OCI-LY1 (cell line): ENCODE data around the gene RPL13.

Source experiments
- H2AFZ ChIP-seq: fragments of 200-600 bp; sonication (generic), shearing (Covaris generic); 2 replicates; pipeline ENCODE4 v1.6.0; 2014; ENCODE audit warnings: antibody characterized with exemption, mild to moderate bottlenecking, low read length
- H3F3A ChIP-seq: fragments of 200-600 bp; sonication (generic), shearing (Covaris generic); 2 replicates; pipeline ENCODE4 v1.6.0; 2014; ENCODE audit warnings: mild to moderate bottlenecking, antibody characterized with exemption, low read length, moderate library complexity; ENCODE audit not compliant: insufficient read depth
- H3K27ac ChIP-seq: fragments of 200-600 bp; sonication (generic); 2 replicates; pipeline ENCODE4 v1.5.1; 2014; ENCODE audit warnings: low read length, mixed run types, mild to moderate bottlenecking, low read depth; ENCODE audit not compliant: poor library complexity, severe bottlenecking
- H3K27me3 ChIP-seq: fragments of 200-600 bp; sonication (generic); 2 replicates; pipeline ENCODE4 v1.6.0; 2014; ENCODE audit warnings: antibody characterized with exemption, mild to moderate bottlenecking, low read length, moderate library complexity; ENCODE audit not compliant: insufficient read depth
- H3K36me3 ChIP-seq: fragments of 200-600 bp; sonication (generic); 2 replicates; pipeline ENCODE4 v1.6.1; 2014; ENCODE audit warnings: mild to moderate bottlenecking, antibody characterized with exemption, low read length, moderate library complexity, mixed read lengths; ENCODE audit not compliant: insufficient read depth
- H3K4me1 ChIP-seq: fragments of 200-600 bp; sonication (generic); 2 replicates; pipeline ENCODE4 v1.5.1; 2014; ENCODE audit warnings: mild to moderate bottlenecking, low read length, moderate library complexity; ENCODE audit not compliant: insufficient read depth, severe bottlenecking
- H3K4me2 ChIP-seq: fragments of 200-600 bp; sonication (generic), shearing (Covaris generic); 2 replicates; pipeline ENCODE4 v1.6.1; 2014; ENCODE audit warnings: low read length
- H3K4me3 ChIP-seq: fragments of 200-600 bp; sonication (generic); 2 replicates; pipeline ENCODE4 v1.5.1; 2014; ENCODE audit warnings: low read length, low read depth, mild to moderate bottlenecking, mixed read lengths; ENCODE audit not compliant: poor library complexity, severe bottlenecking
- H3K79me2 ChIP-seq: fragments of 200-600 bp; shearing (Covaris generic); 2 replicates; pipeline ENCODE4 v1.6.1; 2016; ENCODE audit warnings: mixed run types, low read length, mixed read lengths; ENCODE audit not compliant: insufficient read depth
- H3K9ac ChIP-seq: fragments of 200-600 bp; sonication (generic), shearing (Covaris generic); 2 replicates; pipeline ENCODE4 v1.6.1; 2014; ENCODE audit warnings: mild to moderate bottlenecking, low read length, mixed read lengths
- H3K9me2 ChIP-seq: fragments of 200-600 bp; sonication (generic), shearing (Covaris generic); 2 replicates; pipeline ENCODE4 v1.6.1; 2014; ENCODE audit warnings: low read depth, mild to moderate bottlenecking, low read length, mixed read lengths
- H3K9me3 ChIP-seq: fragments of 200-600 bp; shearing (Covaris generic); 2 replicates; pipeline ENCODE4 v1.6.1; 2014; ENCODE audit warnings: low read length, mixed read lengths
- H4K20me1 ChIP-seq: fragments of 200-600 bp; sonication (generic), shearing (Covaris generic); 2 replicates; pipeline ENCODE4 v1.6.0; 2016; ENCODE audit warnings: mild to moderate bottlenecking, low read length; ENCODE audit not compliant: insufficient read depth
- EZH2 ChIP-seq: fragments of 200-600 bp; sonication (generic), shearing (Covaris generic); IDR thresholded peaks from 2 replicates; pipeline ENCODE4 v1.8.0; 2017; ENCODE audit warnings: borderline replicate concordance, mixed run types, mild to moderate bottlenecking, antibody characterized with exemption, low read length, moderate library complexity, mixed read lengths
- TF ChIP-seq, protein P1 (sequence below): fragments of 200-600 bp; sonication (generic), shearing (Covaris generic); IDR thresholded peaks from 2 replicates; pipeline ENCODE4 v1.5.1; 2017; ENCODE audit warnings: mild to moderate bottlenecking, antibody characterized with exemption, low read length, moderate library complexity, mixed read lengths

RPL13 gene

DNA sequence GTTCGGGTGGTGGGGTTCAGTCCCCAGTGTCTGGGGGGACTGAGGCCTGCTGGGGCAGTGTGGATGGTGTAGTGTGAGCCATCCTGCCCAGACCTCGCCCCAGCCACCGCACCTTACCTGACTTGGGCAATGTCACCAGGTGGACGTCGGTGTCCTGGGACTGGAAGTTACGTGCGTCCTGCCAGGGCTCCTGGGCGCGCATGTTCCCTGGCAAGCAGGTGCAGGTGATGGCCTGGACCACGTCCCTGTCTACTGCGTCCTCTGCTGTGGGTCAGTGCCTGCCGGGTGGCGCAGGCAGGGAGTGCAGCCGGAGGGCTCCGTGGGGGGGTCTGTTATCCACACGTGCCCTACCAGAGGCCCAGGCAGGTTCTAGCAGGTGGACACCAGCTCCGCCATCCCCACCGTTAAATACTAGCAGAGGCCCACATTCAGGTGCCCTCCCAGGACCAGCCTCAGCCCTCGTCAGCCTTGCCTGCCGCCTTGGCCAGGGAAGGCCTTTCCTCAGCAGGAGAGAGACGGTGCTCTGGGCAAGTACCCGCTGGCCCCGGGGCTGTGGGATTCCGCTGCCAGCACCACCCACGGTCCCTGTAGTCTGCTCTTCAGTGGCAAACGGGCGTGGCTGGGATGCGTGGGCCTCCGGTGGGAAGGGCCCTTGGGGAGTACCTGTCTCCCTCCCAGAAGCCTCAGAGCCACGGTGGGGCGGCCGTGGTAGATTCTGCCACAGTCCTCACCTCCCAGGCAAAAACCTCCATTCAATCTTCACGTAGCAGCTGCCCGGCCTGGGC lies 44.9 kb downstream of the RPL13 start:
- H3K4me1 ChIP-seq = peaks cover 9% of the 10 kb centered on the region
- H3K4me2 ChIP-seq = no peak overlapping the region
- no peaks in the 10 kb centered on the region for H3K9me3 ChIP-seq
- no peaks in the 10 kb centered on the region for H3K36me3 ChIP-seq
- no peak overlapping the region for H2AFZ ChIP-seq
- H3K27ac ChIP-seq = no peak overlapping the region
- no peaks in the 10 kb centered on the region for H3F3A ChIP-seq
- H3K27me3 ChIP-seq = peaks cover 4% of the 10 kb centered on the region
- H3K4me3 ChIP-seq = no peak overlapping the region
- no peak overlapping the region for H3K9ac ChIP-seq
- TF ChIP-seq, protein P1, sequence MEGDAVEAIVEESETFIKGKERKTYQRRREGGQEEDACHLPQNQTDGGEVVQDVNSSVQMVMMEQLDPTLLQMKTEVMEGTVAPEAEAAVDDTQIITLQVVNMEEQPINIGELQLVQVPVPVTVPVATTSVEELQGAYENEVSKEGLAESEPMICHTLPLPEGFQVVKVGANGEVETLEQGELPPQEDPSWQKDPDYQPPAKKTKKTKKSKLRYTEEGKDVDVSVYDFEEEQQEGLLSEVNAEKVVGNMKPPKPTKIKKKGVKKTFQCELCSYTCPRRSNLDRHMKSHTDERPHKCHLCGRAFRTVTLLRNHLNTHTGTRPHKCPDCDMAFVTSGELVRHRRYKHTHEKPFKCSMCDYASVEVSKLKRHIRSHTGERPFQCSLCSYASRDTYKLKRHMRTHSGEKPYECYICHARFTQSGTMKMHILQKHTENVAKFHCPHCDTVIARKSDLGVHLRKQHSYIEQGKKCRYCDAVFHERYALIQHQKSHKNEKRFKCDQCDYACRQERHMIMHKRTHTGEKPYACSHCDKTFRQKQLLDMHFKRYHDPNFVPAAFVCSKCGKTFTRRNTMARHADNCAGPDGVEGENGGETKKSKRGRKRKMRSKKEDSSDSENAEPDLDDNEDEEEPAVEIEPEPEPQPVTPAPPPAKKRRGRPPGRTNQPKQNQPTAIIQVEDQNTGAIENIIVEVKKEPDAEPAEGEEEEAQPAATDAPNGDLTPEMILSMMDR = no peak
- TF ChIP-seq EZH2 = no peak
- H3K79me2 ChIP-seq = no peaks in the 10 kb centered on the region
- no peaks in the 10 kb centered on the region for H4K20me1 ChIP-seq
- H3K9me2 ChIP-seq = no peaks in the 10 kb centered on the region

DNA sequence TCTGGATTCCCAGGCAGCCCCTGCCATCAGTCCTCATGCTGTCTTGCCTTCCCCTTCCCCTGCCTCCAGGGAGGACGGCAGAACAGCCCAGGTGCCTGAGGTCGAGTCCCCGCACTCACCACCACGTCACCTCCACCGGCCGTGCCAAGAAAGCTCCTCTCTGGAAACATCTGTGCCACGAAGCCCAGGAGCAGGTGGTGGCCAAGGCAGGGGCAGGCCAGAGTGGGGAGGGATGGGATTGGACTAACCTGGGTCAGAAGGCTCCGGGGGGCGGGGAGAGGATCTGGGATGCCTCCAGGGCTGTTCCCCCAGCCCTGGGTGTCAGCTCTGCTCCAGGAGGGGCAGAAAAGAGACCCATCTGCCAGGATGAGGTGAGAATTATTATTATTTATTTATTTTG lies 45.5 kb downstream of the RPL13 start:
- H3K27me3 ChIP-seq = peaks cover 4% of the 10 kb centered on the region; the same call in 1 of the 2 replicates
- no peaks in the 10 kb centered on the region for H3K9me3 ChIP-seq
- TF ChIP-seq, protein P1 = no peak
- no peak for TF ChIP-seq EZH2
- no peaks in the 10 kb centered on the region for H3K9me2 ChIP-seq
- no peak overlapping the region for H3K27ac ChIP-seq
- no peaks in the 10 kb centered on the region for H3K36me3 ChIP-seq
- peaks cover 9% of the 10 kb centered on the region for H3K4me1 ChIP-seq
- no peak overlapping the region for H3K4me2 ChIP-seq
- no peaks in the 10 kb centered on the region for H3K79me2 ChIP-seq
- no peak overlapping the region for H2AFZ ChIP-seq
- H3F3A ChIP-seq = no peaks in the 10 kb centered on the region
- no peaks in the 10 kb centered on the region for H4K20me1 ChIP-seq
- H3K4me3 ChIP-seq = no peak overlapping the region
- H3K9ac ChIP-seq = no peak overlapping the region

DNA sequence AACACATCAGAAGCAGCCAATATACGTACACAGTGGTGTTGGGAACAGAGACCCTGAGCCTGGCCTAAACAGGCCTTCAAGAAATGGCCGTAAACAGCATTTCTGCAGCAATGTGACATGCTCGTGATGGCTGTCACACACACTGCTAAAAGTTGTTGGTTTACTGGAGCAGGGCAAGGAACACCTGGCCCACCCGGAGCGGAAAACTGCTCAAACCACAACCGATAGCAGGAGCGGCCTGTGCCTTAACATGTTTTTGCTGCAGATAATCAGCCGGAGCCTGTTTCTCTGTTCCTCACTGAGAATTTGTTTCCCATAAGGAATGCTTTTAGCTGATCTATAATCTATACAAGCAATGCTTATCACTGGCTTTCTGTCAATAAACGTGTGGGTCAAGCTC lies 47.0 kb downstream of the RPL13 start:
- H3K79me2 ChIP-seq = no peaks in the 10 kb centered on the region
- no peak overlapping the region for H3K4me2 ChIP-seq
- no peaks in the 10 kb centered on the region for H3K9me3 ChIP-seq
- no peaks in the 10 kb centered on the region for H3K9me2 ChIP-seq
- H3K27me3 ChIP-seq = peaks cover 4% of the 10 kb centered on the region; the same call in 1 of the 2 replicates
- no peaks in the 10 kb centered on the region for H3F3A ChIP-seq
- H2AFZ ChIP-seq = no peak overlapping the region
- peaks cover 9% of the 10 kb centered on the region for H3K4me1 ChIP-seq
- TF ChIP-seq, protein P1 = no peak
- no peak for TF ChIP-seq EZH2
- no peak overlapping the region for H3K9ac ChIP-seq
- no peaks in the 10 kb centered on the region for H4K20me1 ChIP-seq
- H3K27ac ChIP-seq = no peak overlapping the region
- no peak overlapping the region for H3K4me3 ChIP-seq
- H3K36me3 ChIP-seq = no peaks in the 10 kb centered on the region
